Measurements from ENCODE around the gene YTHDF1.
A peak's percentile ranks its signal among the peaks of the same experiment; 100 is the strongest.

The YTHDF1 gene

DNA sequence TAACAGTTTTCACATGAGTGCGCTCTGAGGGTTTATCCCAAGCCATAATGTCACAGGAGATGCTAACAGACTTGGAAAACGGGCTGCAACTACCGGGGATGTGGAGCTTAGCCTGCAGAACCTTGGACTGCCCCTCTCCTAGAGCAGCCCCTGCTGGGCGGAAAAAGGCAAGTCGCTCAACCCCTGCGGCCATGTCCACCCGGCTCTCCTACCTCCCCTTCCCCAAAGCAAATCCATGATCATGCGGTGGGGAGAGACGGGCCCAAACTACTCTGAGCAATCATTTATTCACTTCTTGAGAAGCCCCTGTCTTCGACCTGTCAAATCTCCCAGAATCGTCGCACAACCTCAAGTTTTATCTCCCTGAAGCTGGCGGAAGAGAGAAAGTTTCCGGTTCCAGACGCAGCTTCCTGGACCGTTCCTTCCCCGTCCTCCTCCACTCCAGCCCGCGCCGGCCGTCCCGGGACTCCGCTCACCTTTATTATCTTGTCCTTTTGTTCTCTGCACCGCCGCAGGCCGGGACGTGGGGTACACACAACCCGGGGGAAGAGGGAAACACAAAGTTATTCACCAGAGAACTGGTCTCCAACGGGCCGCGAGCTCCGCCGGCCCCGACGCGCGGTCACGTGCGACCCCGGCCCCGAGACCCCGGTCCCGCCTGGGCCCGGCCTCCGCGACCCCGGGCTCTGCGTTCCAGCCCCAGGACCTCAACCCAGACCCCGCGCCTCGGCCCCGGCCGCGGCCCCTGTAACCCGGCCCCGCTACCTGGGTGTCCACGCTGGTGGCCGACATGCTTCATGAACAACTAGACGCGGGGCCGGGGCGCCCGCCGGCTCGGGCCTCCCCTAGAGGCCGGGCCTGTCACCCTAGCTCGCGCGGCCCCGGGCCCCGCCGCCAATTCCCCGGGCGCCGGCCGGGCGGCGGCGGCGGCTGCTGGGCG, 560 bp downstream of the YTHDF1 start:
- H3K9me3 ChIP-seq (ENCODE audit: control insufficient read depth, insufficient read depth, low read depth, low read length): no peaks in the 10 kb centered on the region
- peak overlapping the region; percentile 89 for H3K27ac ChIP-seq (ENCODE audit: extremely low read depth, low read depth, low read length)
- peaks cover 8 to 47% of the 10 kb centered on the region in 2 experiments for H3K36me3 ChIP-seq (ENCODE audit: control insufficient read depth in 2 of 2, insufficient read depth in 1 of 2, low read length in 2 of 2)
- peak overlapping the region; percentile 73 for H3K4me3 ChIP-seq (ENCODE audit: low read depth, low read length)
- no peaks in the 10 kb centered on the region; the same call in 1 of the 2 replicates for H3K4me1 ChIP-seq (ENCODE audit: control insufficient read depth, insufficient read depth, low read length)
- ChIA-PET CTCF (interaction anchor here (0.5 to 2.5 kb wide), 11 partner anchors 9 to 242 kb away, joined by 3 to 42 read pairs (median 4); no protein-coding TSS in a partner anchor), POLR2A (interaction anchor here (0.8 to 2.4 kb wide), 4 partner anchors 10 to 35 kb away, joined by 3 to 22 read pairs (median 4); no protein-coding TSS in a partner anchor)
- TF ChIP-seq HOXC10 (CRISPR knock-in tag; IDR thresholded peaks at IDR 0.05) (no peak), ZXDB (tag by site-specific recombination; IDR thresholded peaks at IDR 0.05) (peak; percentile 34; the same call in 1 of the 2 replicates), ZBTB11 (tag by site-specific recombination; conservative IDR thresholded peaks at IDR 0.05; ENCODE audit: low read depth) (peak; percentile 80), ZNF521 (tag by site-specific recombination; IDR thresholded peaks at IDR 0.05) (no peak), ZBTB20 (tag by site-specific recombination; IDR thresholded peaks at IDR 0.05) (peak; percentile 37; the same call in 1 of the 2 replicates), ZNF239 (tag by site-specific recombination; IDR thresholded peaks at IDR 0.05) (no peak), ZNF585B (tag by site-specific recombination; IDR thresholded peaks at IDR 0.05) (no peak), WT1 (tag by site-specific recombination; IDR thresholded peaks at IDR 0.05) (no peak), ZNF335 (tag by site-specific recombination; conservative IDR thresholded peaks at IDR 0.05) (peak; percentile 19; the same call in 1 of the 2 replicates), REPIN1 (tag by site-specific recombination; IDR thresholded peaks at IDR 0.05; ENCODE audit: low read depth) (no peak), ZBTB17 (tag by site-specific recombination; IDR thresholded peaks at IDR 0.05) (peak; percentile 44), ZNF341 (tag by site-specific recombination; IDR thresholded peaks at IDR 0.05; ENCODE audit: low read depth) (peak; percentile 15; the same call in 1 of the 2 replicates), ZNF223 (tag by site-specific recombination; IDR thresholded peaks at IDR 0.05) (no peak), ZNF600 (tag by site-specific recombination; IDR thresholded peaks at IDR 0.05) (0 out of 2 replicates have a peak, but pooled peaks have one; percentile 10), ZEB2 (tag by site-specific recombination; IDR thresholded peaks at IDR 0.05) (0 out of 2 replicates have a peak, but pooled peaks have one; percentile 33), GFI1B (tag by site-specific recombination; IDR thresholded peaks at IDR 0.05) (no peak), ZNF10 (tag by site-specific recombination; IDR thresholded peaks at IDR 0.05) (no peak), ZNF561 (tag by site-specific recombination; IDR thresholded peaks at IDR 0.05; ENCODE audit: borderline replicate concordance) (0 out of 2 replicates have a peak, but pooled peaks have one; percentile 31), ZNF211 (tag by site-specific recombination; IDR thresholded peaks at IDR 0.05; ENCODE audit: low read depth) (no peak), PRDM10 (tag by site-specific recombination; IDR thresholded peaks at IDR 0.05) (peak; percentile 64), ZNF654 (tag by site-specific recombination; IDR thresholded peaks at IDR 0.05; ENCODE audit: low read depth) (peak; percentile 28; the same call in 1 of the 2 replicates), SP2 (tag by site-specific recombination; IDR thresholded peaks at IDR 0.05) (peak; percentile 8; the same call in 1 of the 2 replicates), EGR2 (tag by site-specific recombination; IDR thresholded peaks at IDR 0.05; ENCODE audit: low read depth) (no peak), ZNF558 (tag by site-specific recombination; IDR thresholded peaks at IDR 0.05) (no peak), GLIS1 (tag by site-specific recombination; IDR thresholded peaks at IDR 0.05) (no peak), GLIS2 (tag by site-specific recombination; IDR thresholded peaks at IDR 0.05) (no peak), ZBTB7A (tag by site-specific recombination; IDR thresholded peaks at IDR 0.05; ENCODE audit: low read depth) (no peak)
- TF ChIP-seq, protein P1, sequence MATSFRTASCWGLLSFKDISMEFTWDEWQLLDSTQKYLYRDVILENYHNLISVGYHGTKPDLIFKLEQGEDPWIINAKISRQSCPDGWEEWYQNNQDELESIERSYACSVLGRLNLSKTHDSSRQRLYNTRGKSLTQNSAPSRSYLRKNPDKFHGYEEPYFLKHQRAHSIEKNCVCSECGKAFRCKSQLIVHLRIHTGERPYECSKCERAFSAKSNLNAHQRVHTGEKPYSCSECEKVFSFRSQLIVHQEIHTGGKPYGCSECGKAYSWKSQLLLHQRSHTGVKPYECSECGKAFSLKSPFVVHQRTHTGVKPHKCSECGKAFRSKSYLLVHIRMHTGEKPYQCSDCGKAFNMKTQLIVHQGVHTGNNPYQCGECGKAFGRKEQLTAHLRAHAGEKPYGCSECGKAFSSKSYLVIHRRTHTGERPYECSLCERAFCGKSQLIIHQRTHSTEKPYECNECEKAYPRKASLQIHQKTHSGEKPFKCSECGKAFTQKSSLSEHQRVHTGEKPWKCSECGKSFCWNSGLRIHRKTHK (tag by site-specific recombination; IDR thresholded peaks at IDR 0.05): no peak
